ENCODE results near the gene NR1I3.

NR1I3 gene

DNA sequence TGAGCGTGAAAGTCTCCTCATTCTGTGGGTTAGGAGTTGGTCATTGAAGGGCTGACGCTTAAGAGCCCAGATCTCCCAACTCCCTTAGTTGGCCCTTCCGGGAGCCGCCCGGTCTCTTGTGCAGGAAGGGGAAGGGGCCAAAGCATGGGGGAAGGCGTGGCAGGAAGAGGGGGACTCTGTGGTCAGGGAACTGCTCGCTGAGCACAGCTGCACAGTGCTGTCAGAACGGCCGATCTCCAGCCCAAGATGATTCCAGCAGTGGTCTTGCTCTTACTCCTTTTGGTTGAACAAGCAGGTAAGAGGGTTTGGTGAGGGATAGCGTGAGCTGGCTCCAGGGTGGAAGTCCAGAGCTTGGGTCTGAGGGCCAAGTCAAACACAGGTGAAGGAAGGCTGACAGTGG lies 22.9 kb downstream of the NR1I3 start, which contains the start of gene FCER1G:
Gene FCER1G (plus strand): TSS at position 220 of the 400 bp plus-strand sequence. CDS start 27 bp downstream, at position 247.
- Histone ChIP-seq H3K4me1 (ENCODE audit: insufficient read depth, poor library complexity, severe bottlenecking) (no peaks in the 10 kb centered on the region), H3K27me3 (ENCODE audit: insufficient read depth, poor library complexity, severe bottlenecking) (no peaks in the 10 kb centered on the region), H3K9me3 (ENCODE audit: severe bottlenecking) (no peaks in the 10 kb centered on the region), H3K36me3 (ENCODE audit: low read depth) (peaks cover 46% of the 10 kb centered on the region), H3K27ac (ENCODE audit: poor library complexity, severe bottlenecking) (no peak within 1 kb of the TSS), H3K4me3 (ENCODE audit: severe bottlenecking) (no peak within 1 kb of the TSS)
- ATAC-seq (ENCODE audit: low read depth) (no peak), DNase-seq (ENCODE audit: low spot score) (no peak)
- TF ChIP-seq, protein P1, sequence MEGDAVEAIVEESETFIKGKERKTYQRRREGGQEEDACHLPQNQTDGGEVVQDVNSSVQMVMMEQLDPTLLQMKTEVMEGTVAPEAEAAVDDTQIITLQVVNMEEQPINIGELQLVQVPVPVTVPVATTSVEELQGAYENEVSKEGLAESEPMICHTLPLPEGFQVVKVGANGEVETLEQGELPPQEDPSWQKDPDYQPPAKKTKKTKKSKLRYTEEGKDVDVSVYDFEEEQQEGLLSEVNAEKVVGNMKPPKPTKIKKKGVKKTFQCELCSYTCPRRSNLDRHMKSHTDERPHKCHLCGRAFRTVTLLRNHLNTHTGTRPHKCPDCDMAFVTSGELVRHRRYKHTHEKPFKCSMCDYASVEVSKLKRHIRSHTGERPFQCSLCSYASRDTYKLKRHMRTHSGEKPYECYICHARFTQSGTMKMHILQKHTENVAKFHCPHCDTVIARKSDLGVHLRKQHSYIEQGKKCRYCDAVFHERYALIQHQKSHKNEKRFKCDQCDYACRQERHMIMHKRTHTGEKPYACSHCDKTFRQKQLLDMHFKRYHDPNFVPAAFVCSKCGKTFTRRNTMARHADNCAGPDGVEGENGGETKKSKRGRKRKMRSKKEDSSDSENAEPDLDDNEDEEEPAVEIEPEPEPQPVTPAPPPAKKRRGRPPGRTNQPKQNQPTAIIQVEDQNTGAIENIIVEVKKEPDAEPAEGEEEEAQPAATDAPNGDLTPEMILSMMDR (IDR thresholded peaks at IDR 0.05; ENCODE audit: poor library complexity, severe bottlenecking) = no peak

DNA sequence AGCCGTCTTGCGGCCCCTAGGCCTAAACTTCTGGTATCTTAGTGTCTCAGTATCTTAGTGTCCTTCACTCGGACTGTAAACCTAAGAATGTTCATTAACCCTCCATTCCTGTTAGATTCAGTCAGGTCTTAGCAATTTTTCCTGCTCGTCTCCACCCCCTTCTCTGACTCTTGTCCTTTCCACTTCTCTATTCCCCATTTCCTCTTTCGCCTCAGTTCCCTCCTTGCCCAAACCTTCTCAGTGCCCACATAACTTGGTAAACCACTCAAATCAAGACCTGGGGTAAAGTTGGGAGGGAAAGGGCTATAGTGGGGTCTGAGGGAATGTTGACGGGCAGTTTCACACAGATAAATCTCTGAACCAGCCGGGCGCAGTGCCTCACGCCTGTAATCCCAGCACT lies 23.6 kb downstream of the NR1I3 start:
- ATAC-seq (ENCODE audit: low read depth) (no peak), DNase-seq (ENCODE audit: low spot score) (no peak)
- TF ChIP-seq, protein P1 (IDR thresholded peaks at IDR 0.05; ENCODE audit: poor library complexity, severe bottlenecking) = no peak
- Histone ChIP-seq H3K9me3 (ENCODE audit: severe bottlenecking) (no peaks in the 10 kb centered on the region), H3K27ac (ENCODE audit: poor library complexity, severe bottlenecking) (no peak overlapping the region), H3K36me3 (ENCODE audit: low read depth) (peaks cover 53% of the 10 kb centered on the region), H3K4me3 (ENCODE audit: severe bottlenecking) (no peak overlapping the region), H3K27me3 (ENCODE audit: insufficient read depth, poor library complexity, severe bottlenecking) (no peaks in the 10 kb centered on the region), H3K4me1 (ENCODE audit: insufficient read depth, poor library complexity, severe bottlenecking) (no peaks in the 10 kb centered on the region)

DNA sequence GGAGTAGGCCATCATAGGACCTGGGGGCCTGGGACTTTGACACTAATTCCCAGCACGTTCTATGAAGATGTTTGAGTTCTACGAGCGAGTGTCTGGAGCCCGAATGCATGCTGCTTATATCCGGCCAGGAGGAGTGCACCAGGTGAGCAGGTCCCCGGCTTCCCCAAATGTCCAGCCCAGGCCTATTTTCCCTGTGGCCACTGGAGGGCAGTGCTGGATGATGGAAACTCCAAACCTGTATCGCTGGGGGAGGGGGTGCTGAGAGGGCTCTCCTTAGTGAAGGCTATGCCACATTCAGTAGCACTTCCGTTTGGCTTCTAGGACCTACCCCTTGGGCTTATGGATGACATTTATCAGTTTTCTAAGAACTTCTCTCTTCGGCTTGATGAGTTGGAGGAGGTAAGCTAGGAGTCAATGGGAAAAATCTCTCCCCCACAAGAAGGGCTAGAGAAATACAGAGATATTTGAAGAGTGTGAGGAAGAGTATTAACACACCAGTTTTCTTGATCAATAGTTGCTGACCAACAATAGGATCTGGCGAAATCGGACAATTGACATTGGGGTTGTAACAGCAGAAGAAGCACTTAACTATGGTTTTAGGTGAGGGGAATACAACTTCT lies 28.1 kb downstream of the NR1I3 start:
- Histone ChIP-seq H3K36me3 (ENCODE audit: low read depth) (peaks cover 91% of the 10 kb centered on the region), H3K9me3 (ENCODE audit: severe bottlenecking) (no peaks in the 10 kb centered on the region), H3K27ac (ENCODE audit: poor library complexity, severe bottlenecking) (no peak overlapping the region), H3K4me1 (ENCODE audit: insufficient read depth, poor library complexity, severe bottlenecking) (no peaks in the 10 kb centered on the region), H3K4me3 (ENCODE audit: severe bottlenecking) (no peak overlapping the region), H3K27me3 (ENCODE audit: insufficient read depth, poor library complexity, severe bottlenecking) (no peaks in the 10 kb centered on the region)
- ATAC-seq (ENCODE audit: low read depth) (peak; percentile 94), DNase-seq (ENCODE audit: low spot score) (no peak)
- TF ChIP-seq, protein P1 (IDR thresholded peaks at IDR 0.05; ENCODE audit: poor library complexity, severe bottlenecking) = peak; percentile 91

DNA sequence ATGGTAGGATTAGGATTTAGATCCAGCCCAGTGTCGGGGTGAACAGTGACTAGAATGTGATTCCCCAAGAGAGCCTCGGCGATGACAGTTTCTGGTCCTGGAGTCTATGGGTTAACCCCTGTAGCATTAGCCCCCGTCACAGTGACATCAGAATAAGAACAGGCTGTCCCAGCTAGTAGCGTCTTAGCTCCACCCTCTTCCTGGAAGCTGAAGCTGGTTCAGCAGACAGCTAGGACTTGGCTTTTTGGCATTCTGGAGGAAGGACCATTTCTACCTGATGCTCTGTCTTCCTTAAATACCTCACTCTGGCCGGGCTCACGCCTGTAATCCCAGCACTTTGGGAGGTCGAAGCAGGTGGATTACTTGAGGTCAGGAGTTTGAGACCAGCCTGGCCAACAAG lies 30.8 kb downstream of the NR1I3 start:
- no peak overlapping the region for H3K27ac ChIP-seq (ENCODE audit: poor library complexity, severe bottlenecking)
- H3K9me3 ChIP-seq (ENCODE audit: severe bottlenecking) = no peaks in the 10 kb centered on the region
- H3K4me3 ChIP-seq (ENCODE audit: severe bottlenecking) = no peak overlapping the region
- H3K4me1 ChIP-seq (ENCODE audit: insufficient read depth, poor library complexity, severe bottlenecking) = no peaks in the 10 kb centered on the region
- ATAC-seq (ENCODE audit: low read depth) (no peak), DNase-seq (ENCODE audit: low spot score) (no peak)
- TF ChIP-seq, protein P1 (IDR thresholded peaks at IDR 0.05; ENCODE audit: poor library complexity, severe bottlenecking) = no peak
- no peaks in the 10 kb centered on the region for H3K27me3 ChIP-seq (ENCODE audit: insufficient read depth, poor library complexity, severe bottlenecking)
- H3K36me3 ChIP-seq (ENCODE audit: low read depth) = peaks cover 84% of the 10 kb centered on the region

DNA sequence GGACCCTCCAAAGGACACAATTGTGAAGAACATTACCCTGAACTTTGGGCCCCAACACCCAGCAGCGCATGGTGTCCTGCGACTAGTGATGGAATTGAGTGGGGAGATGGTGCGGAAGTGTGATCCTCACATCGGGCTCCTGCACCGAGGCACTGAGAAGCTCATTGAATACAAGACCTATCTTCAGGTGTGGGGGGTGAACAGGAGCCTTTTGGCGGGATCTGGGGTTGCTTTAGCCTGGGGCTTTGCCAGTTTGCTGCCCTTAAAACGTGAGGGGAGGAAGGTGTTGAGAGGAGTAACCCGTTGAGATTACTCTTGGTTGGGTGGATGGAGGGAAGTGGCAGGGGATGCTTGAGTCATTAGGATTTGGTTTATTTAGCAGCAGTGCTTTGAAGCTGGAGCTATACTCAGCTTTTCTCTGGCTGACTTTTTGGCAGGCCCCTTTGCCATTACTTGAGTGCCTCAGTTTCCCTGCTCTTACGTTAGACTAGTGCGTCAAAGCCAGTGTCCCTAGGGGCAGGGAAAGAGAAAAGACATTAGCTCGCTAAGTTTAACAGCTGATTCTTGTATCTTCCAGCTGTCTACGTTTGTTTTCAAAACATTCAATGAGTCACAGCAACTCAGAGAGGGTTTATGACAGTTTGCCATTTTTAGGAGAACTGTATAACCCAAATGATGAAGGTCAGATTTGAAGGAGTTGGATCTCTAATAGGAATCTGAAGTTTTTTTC lies 31.4 kb downstream of the NR1I3 start:
- no peak overlapping the region for H3K4me3 ChIP-seq (ENCODE audit: severe bottlenecking)
- H3K36me3 ChIP-seq (ENCODE audit: low read depth) = peaks cover 78% of the 10 kb centered on the region
- no peak overlapping the region for H3K27ac ChIP-seq (ENCODE audit: poor library complexity, severe bottlenecking)
- peaks cover 2% of the 10 kb centered on the region for H3K4me1 ChIP-seq (ENCODE audit: insufficient read depth, poor library complexity, severe bottlenecking)
- TF ChIP-seq, protein P1 (IDR thresholded peaks at IDR 0.05; ENCODE audit: poor library complexity, severe bottlenecking) = no peak
- DNase-seq (ENCODE audit: low spot score) (no peak), ATAC-seq (ENCODE audit: low read depth) (no peak)
- H3K27me3 ChIP-seq (ENCODE audit: insufficient read depth, poor library complexity, severe bottlenecking) = no peaks in the 10 kb centered on the region
- no peaks in the 10 kb centered on the region for H3K9me3 ChIP-seq (ENCODE audit: severe bottlenecking)

Data from RWPE2 (cell line).